Testis (tissue), 3 donors: ENCODE data around the gene KCTD15. TPM values are rescaled to one million over a fixed set of nuclear protein-coding genes. Genes with fewer than 3 reads are reported as not detected.

Experiments used
- DNase-seq: peaks from one replicate; pipeline ENCODE4 v3.0.0-alpha.2; 2019
- H3K27ac ChIP-seq, 2 donors: fragments of 200-600 bp; sonication (generic); one replicate each; pipeline ENCODE4 v1.5.1; 2019
- H3K27me3 ChIP-seq: fragments of 200-600 bp; sonication (generic); one replicate; pipeline ENCODE4 v1.5.1; 2019
- H3K36me3 ChIP-seq: fragments of 200-600 bp; sonication (generic); one replicate; pipeline ENCODE4 v1.5.1; 2017; ENCODE audit warnings: low read depth; ENCODE audit errors: missing control alignments
- H3K4me1 ChIP-seq: fragments of 200-600 bp; sonication (generic); one replicate; pipeline ENCODE4 v1.5.1; 2019
- H3K4me3 ChIP-seq, 2 donors: fragments of 200-600 bp; sonication (generic); one replicate each; pipeline ENCODE4 v1.5.1; 2017 to 2019
- H3K9me3 ChIP-seq: fragments of 200-600 bp; sonication (generic); one replicate; pipeline ENCODE4 v1.5.1; 2017
- CTCF ChIP-seq, 3 experiments: fragments of 450-650 bp in 2 of 3; fragments of 200-600 bp in 1 of 3; sonication (generic) in 1 of 3; IDR thresholded peaks; one replicate each; pipeline ENCODE4 v1.5.1; 2016 to 2019; ENCODE audit warnings: antibody characterized with exemption in 3 of 3, mild to moderate bottlenecking in 2 of 3, moderate library complexity in 1 of 3
- POLR2A ChIP-seq: fragments of 450-650 bp; IDR thresholded peaks from one replicate; pipeline ENCODE4 v1.6.1; 2017; ENCODE audit warnings: antibody characterized with exemption, mild to moderate bottlenecking, moderate library complexity
- WGBS, 2 donors: methylation state at CpG; one replicate each; pipeline ENCODE4 v1.1.5; 2018; 5-methylcytosine and 5-hydroxymethylcytosine counted together
- intact Hi-C: fragments of 100-400 bp; cut with DNase I; formaldehyde crosslinking; loops from one replicate; pipeline ENCODE4 v1.15.1; 2023; ENCODE audit warnings: low total_unique reads
- polyA plus RNA-seq: library from polyadenylated mRNA; stranded (reverse); fragments of 350-450 nt; fragmentation: Illumina TruSeq; extraction: RNeasy Lipid Tissue Mini Kit (QIAGEN cat#74804); gene quantifications from one replicate; pipeline ENCODE4 v1.2.3, GENCODE V29; 2014; ENCODE audit warnings: low read depth, low replicate concordance; ENCODE audit not compliant: insufficient read depth
- total RNA-seq, 2 donors: library from RNA; depleted of rRNA; stranded (reverse); fragments of >200 nt; gene quantifications; one replicate each; pipeline ENCODE4 v1.2.3, GENCODE V29; 2016

KCTD15 gene
- total and polyA plus RNA-seq, 3 donors from 2014 or later: 26.3 to 110 (median 61.9) TPM

- Histone ChIP-seq H3K4me3 (no peak overlapping the region), H3K27ac (no peak overlapping the region), H3K4me1 (peaks cover 3% of the 10 kb centered on the region), H3K36me3 (no peaks in the 10 kb centered on the region), H3K27me3 (no peaks in the 10 kb centered on the region), H3K9me3 (no peaks in the 10 kb centered on the region)
- WGBS, 2 donors: 53 to 92% methylated on average over 2 to 6 of the region's 6 CpGs
- intact Hi-C loops: loop anchor here (10.0 kb wide), 3 partner anchors 339 to 539 kb away; no protein-coding TSS in a partner anchor
- TF ChIP-seq POLR2A (no peak), CTCF (IDR thresholded peaks at IDR 0.05) (no peak)
- no peak for DNase-seq
Measured at GRCh38 chr19:33773704-33774624, 22.7 kb upstream of the KCTD15 start.

GRCh38 chr19:33774751-33775150 lies 21.9 kb upstream of the KCTD15 start:
- Histone ChIP-seq H3K27ac (no peak overlapping the region), H3K27me3 (no peaks in the 10 kb centered on the region), H3K9me3 (no peaks in the 10 kb centered on the region), H3K4me1 (peaks cover 3% of the 10 kb centered on the region), H3K4me3 (no peak overlapping the region), H3K36me3 (no peaks in the 10 kb centered on the region)
- intact Hi-C loops: loop anchor here (10.0 kb wide), 3 partner anchors 340 to 540 kb away; no protein-coding TSS in a partner anchor
- 87 to 90% methylated on average over 6 of the region's 6 CpGs for WGBS, 2 donors
- no peak for DNase-seq
- TF ChIP-seq CTCF (IDR thresholded peaks at IDR 0.05) (no peak), POLR2A (no peak)

GRCh38 chr19:33775731-33776487 lies 20.8 kb upstream of the KCTD15 start:
- no peaks in the 10 kb centered on the region for H3K36me3 ChIP-seq
- 89 to 91% methylated on average over 6 to 9 of the region's 9 CpGs for WGBS, 2 donors
- intact Hi-C loops: loop anchor here (10.0 kb wide), 3 partner anchors 341 to 541 kb away; no protein-coding TSS in a partner anchor
- H3K27ac ChIP-seq: no peak overlapping the region
- H3K27me3 ChIP-seq: no peaks in the 10 kb centered on the region
- no peaks in the 10 kb centered on the region for H3K9me3 ChIP-seq
- TF ChIP-seq CTCF (IDR thresholded peaks at IDR 0.05) (no peak), POLR2A (no peak)
- H3K4me1 ChIP-seq: peaks cover 8% of the 10 kb centered on the region
- no peak for DNase-seq
- no peak overlapping the region for H3K4me3 ChIP-seq

GRCh38 chr19:33777351-33777750 lies 19.3 kb upstream of the KCTD15 start:
- H3K27ac ChIP-seq: no peak overlapping the region
- DNase-seq: no peak
- H3K4me3 ChIP-seq: no peak overlapping the region
- no peaks in the 10 kb centered on the region for H3K9me3 ChIP-seq
- intact Hi-C loops: loop anchor here (10.0 kb wide), 3 partner anchors 343 to 543 kb away; no protein-coding TSS in a partner anchor
- H3K36me3 ChIP-seq: no peaks in the 10 kb centered on the region
- TF ChIP-seq POLR2A (no peak), CTCF (IDR thresholded peaks at IDR 0.05) (no peak)
- peaks cover 9% of the 10 kb centered on the region for H3K4me1 ChIP-seq
- no peaks in the 10 kb centered on the region for H3K27me3 ChIP-seq
- 63 to 82% methylated on average over 4 to 9 of the region's 9 CpGs for WGBS, 2 donors
